AG10803 (cell line): Measurements from ENCODE around the gene SEC14L5.

Experiments used
- DNase-seq: peaks from one replicate; pipeline ENCODE4 v3.0.0; 2010; ENCODE audit warnings: low read depth
- H3K4me3 ChIP-seq: 2 replicates; pipeline ENCODE4 v1.5.1; 2011; ENCODE audit warnings: mild to moderate bottlenecking, low read length, control low read depth
- CTCF ChIP-seq: conservative IDR thresholded peaks from 2 replicates; pipeline ENCODE4 v1.5.1; 2011; ENCODE audit warnings: mild to moderate bottlenecking, low read length, control low read depth, inconsistent platforms

The SEC14L5 gene

GRCh38 chr16:4968879-4969483, 10.9 kb downstream of the SEC14L5 start:
- H3K4me3 ChIP-seq: no peak overlapping the region
- no peak for TF ChIP-seq CTCF
- DNase-seq: no peak

DNA sequence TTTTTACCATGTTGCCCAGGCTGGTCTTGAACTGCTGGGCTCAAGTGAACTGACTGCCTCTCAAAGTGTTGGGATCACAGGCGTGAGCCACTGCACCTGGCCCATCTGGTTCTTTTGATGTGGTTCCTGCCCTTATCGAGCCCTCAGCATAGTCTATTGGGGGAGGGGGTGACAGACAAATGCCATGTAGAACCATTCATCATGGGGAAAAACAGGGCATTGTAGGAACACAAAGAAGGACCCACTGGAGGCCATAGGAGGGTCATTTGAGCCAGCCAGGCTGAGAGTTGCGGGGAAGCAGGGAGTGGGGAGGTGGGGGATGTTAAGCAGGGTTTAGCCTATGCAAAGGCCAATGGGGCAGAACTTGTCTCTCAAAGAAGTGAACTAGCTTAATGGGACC, 11.9 kb downstream of the SEC14L5 start:
- no peak overlapping the region for H3K4me3 ChIP-seq
- no peak for DNase-seq
- no peak for TF ChIP-seq CTCF

DNA sequence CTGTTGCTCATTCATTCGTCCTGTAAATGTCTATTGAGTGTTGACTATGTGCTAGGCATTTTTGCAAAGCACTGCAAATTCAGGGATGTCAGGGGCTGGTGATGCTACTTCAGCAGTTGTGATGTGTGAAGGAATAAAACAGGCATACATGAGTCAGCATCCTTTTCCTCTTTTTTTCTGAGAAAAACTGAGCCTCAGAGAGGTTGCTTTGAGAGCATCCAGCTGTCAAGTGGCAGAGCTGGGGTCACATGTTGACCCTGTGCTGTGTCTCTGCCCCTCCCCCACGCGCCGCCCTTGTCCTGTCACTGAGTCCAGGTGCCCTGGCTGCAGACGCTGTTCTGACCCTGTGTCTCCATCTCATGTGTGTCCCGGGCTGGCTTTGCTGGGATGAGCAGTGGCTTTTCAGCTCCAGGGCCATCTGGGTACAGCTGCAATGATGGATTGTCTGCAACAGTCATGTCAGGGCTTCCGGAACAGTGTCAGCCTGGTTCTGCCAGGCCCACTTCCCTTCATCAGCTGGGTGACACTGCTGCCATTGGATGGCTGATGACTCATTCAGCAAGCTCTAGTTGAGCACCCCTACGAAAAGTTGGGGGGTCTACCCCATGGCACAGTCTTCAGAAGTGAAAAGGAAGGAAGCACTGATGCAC, 14.9 kb downstream of the SEC14L5 start:
- no peak for TF ChIP-seq CTCF
- H3K4me3 ChIP-seq: no peak overlapping the region
- DNase-seq: no peak

GRCh38 chr16:4976079-4976478, 17.9 kb downstream of the SEC14L5 start:
- TF ChIP-seq CTCF: no peak
- DNase-seq: no peak
- no peak overlapping the region for H3K4me3 ChIP-seq

- DNase-seq: no peak
- H3K4me3 ChIP-seq: no peak overlapping the region
- no peak for TF ChIP-seq CTCF
These were observed 18.5 kb downstream of the SEC14L5 start for GRCh38 chr16:4976611-4977145.

GRCh38 chr16:4979164-4979563, 21.0 kb downstream of the SEC14L5 start:
- no peak for TF ChIP-seq CTCF
- no peak for DNase-seq
- no peak overlapping the region for H3K4me3 ChIP-seq
